ENCODE data around the gene WFS1. TPM values are rescaled to one million over a fixed set of nuclear protein-coding genes. Genes with fewer than 3 reads are reported as not detected.

WFS1 gene
- total and polyA plus RNA-seq, 2 of the 8 experiments (the other 6 are each of a cell fraction or from before 2014, with no cell fraction given), result 29.1 to 43.1 TPM

- Histone ChIP-seq H4K91ac (replicated peaks; ENCODE audit: insufficient read length, low read length) (no peak overlapping the region), H4K5ac (ENCODE audit: insufficient read length, low read depth, low read length) (no peak overlapping the region), H3K36me3 (ENCODE audit: control insufficient read depth in 2 of 4, insufficient read depth in 4 of 4, low read length in 3 of 4) (no peaks in the 10 kb centered on the region), H2BK12ac (ENCODE audit: low read depth, low read length) (no peak overlapping the region), H3K4me1 (replicated peaks in 1 of 4; ENCODE audit: control insufficient read depth in 3 of 4, insufficient read depth in 4 of 4, low read length in 3 of 4) (no peaks in the 10 kb centered on the region; a peak in 1 of 7 replicates), H3K4ac (replicated peaks; ENCODE audit: insufficient read length, low read depth, low read length) (no peak overlapping the region), H3K9ac (replicated peaks in 1 of 4; ENCODE audit: extremely low read depth in 1 of 4, low read depth in 3 of 4, low read length in 3 of 4) (no peak overlapping the region), H3K27ac (ENCODE audit: low read depth, low read length) (no peak overlapping the region), H3K14ac (ENCODE audit: insufficient read length) (no peak overlapping the region), H2AK5ac (ENCODE audit: low read depth, low read length) (no peak overlapping the region), H3K79me1 (ENCODE audit: low read depth, low read length) (no peaks in the 10 kb centered on the region), H4K8ac (ENCODE audit: extremely low read depth, insufficient read depth, low read length) (no peak overlapping the region), H3K4me2 (ENCODE audit: insufficient read depth in 1 of 2, low read depth in 2 of 2, low read length in 2 of 2) (no peak overlapping the region), H2AFZ (ENCODE audit: low read length) (no peak overlapping the region), H2BK5ac (ENCODE audit: low read depth, low read length) (no peak overlapping the region), H3K9me3 (ENCODE audit: insufficient read depth in 2 of 2, low read depth in 1 of 2, low read length in 1 of 2) (no peaks in the 10 kb centered on the region), H3K18ac (ENCODE audit: extremely low read depth, low read length) (no peak overlapping the region), H3K23ac (ENCODE audit: insufficient read length) (no peak overlapping the region), H3K56ac (replicated peaks; ENCODE audit: insufficient read length, low read depth, low read length) (no peak overlapping the region), H3K23me2 (ENCODE audit: low read depth, low read length) (no peaks in the 10 kb centered on the region), H2BK20ac (ENCODE audit: low read length) (no peak overlapping the region), H2BK15ac (ENCODE audit: low read length) (no peak overlapping the region), H3K79me2 (ENCODE audit: control insufficient read depth in 1 of 2, insufficient read depth in 2 of 2, low read length in 2 of 2) (no peaks in the 10 kb centered on the region), H3K4me3 (ENCODE audit: extremely low read depth in 1 of 4, insufficient read depth in 2 of 4, low read depth in 3 of 4, low read length in 4 of 4) (no peak overlapping the region), H2BK120ac (replicated peaks; ENCODE audit: low read depth, low read length) (no peak overlapping the region), H4K20me1 (replicated peaks in 1 of 2; ENCODE audit: control insufficient read depth in 1 of 2, insufficient read depth in 2 of 2, low read length in 2 of 2) (peaks cover 0 to 5% of the 10 kb centered on the region in 2 experiments), H3K27me3 (replicated peaks in 1 of 4; ENCODE audit: control insufficient read depth in 3 of 4, extremely low read depth in 1 of 4, insufficient read depth in 3 of 4, low read length in 3 of 4) (peaks cover 0 to 2% (median 2%) of the 10 kb centered on the region in 4 experiments; a peak in 4 of 7 replicates)
- DNase-seq (ENCODE audit: low read depth in 1 of 2, low spot score in 2 of 2), result peak in 1 of 2 experiments; percentile 35
- WGBS, 2 experiments (ENCODE audit: extremely low coverage in 1 of 2, insufficient coverage in 1 of 2, insufficient read length in 1 of 2, insufficient replicate concordance in 2 of 2, low coverage in 1 of 2, low lambda C conversion rate in 2 of 2, missing lambda C conversion rate in 1 of 2), result 88% methylated on average over 12 of the region's 12 CpGs; no CpG with 5 or more reads in 1 of the 2 experiments
- ChIA-PET POLR2A (ENCODE audit: partially characterized antibody) (no interaction called here), CTCF (ENCODE audit: partially characterized antibody) (interaction anchor here (2.0 to 3.6 kb wide), 2 partner anchors 24 to 104 kb away, joined by 10 to 11 read pairs; no protein-coding TSS in a partner anchor)
- no peak for FAIRE-seq
- TF ChIP-seq FOSL1 (IDR thresholded peaks at IDR 0.05; ENCODE audit: insufficient read depth, low read depth, low read length), result no peak
- no peak for TF ChIP-seq JUND (IDR thresholded peaks at IDR 0.05; ENCODE audit: low read length)
- no peak for TF ChIP-seq ATF2 (IDR thresholded peaks at IDR 0.05; ENCODE audit: low read length)
- TF ChIP-seq EGR1 (IDR thresholded peaks at IDR 0.05; ENCODE audit: borderline replicate concordance, low read depth, low read length), result no peak
- TF ChIP-seq TEAD4 (IDR thresholded peaks at IDR 0.05; ENCODE audit: low read depth, low read length), result no peak
- TF ChIP-seq CTCF (IDR thresholded peaks at IDR 0.05; ENCODE audit: control extremely low read depth in 1 of 3, insufficient read depth in 1 of 3, low read depth in 1 of 3, low read length in 3 of 3), result no peak
- no peak for TF ChIP-seq CBX5 (IDR thresholded peaks at IDR 0.05; ENCODE audit: low read depth, low read length)
Observed at GRCh38 chr4:6227412-6228157, 42.1 kb upstream of the WFS1 start.
